ENCODE data around the gene TNFRSF13B.
"Not testable (repeated sequence)": the region's sequence is repeated elsewhere in the genome, so short reads cannot be mapped to it uniquely, and the experiment has no call there.

Gene TNFRSF13B

DNA sequence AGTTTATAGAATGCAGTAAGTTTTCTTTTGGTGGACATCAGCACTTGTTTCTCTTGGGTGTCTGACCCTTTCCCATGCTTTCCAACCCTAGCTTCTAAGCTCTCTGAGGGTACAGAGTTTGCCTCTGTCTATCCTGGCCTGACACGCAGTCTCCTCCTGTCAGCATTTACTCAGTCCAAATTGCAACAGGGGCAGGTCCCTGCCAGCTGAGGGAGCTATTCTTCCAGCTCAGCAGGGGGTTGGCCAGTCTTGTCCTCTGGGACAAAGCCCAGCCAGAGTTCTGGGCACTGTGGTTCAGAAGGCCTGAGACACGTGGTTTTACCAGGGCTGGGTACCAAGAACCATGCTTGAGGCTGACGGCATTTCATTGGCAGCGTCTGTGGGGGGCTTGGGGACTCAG is 38.1 kb upstream of the TNFRSF13B start:
- in situ Hi-C loops (cut with MboI; ENCODE audit: low pct_unique_long_range_greater_than_20kb, low sequenced_read_pairs, unreplicated experiment) = loop anchor here (25.0 kb wide), 1 partner anchor 302 kb away; the partner anchor contains the start of gene NT5M
- DNase-seq (ENCODE audit: low spot score) = not testable (repeated sequence)

- DNase-seq (ENCODE audit: low spot score) = not testable (repeated sequence)
Observed at GRCh38 chr17:17008621-17009397, 36.9 kb upstream of the TNFRSF13B start.

GRCh38 chr17:17007891-17008290 is 36.0 kb upstream of the TNFRSF13B start:
- in situ Hi-C loops (cut with MboI; ENCODE audit: low pct_unique_long_range_greater_than_20kb, low sequenced_read_pairs, unreplicated experiment) = loop anchor here (25.0 kb wide), 1 partner anchor 304 kb away; the partner anchor contains the start of gene NT5M
- not testable (repeated sequence) for DNase-seq (ENCODE audit: low spot score)

More at GRCh38 chr17:17008621-17009397, 36.9 kb upstream of the TNFRSF13B start:
- in situ Hi-C loops (cut with MboI; ENCODE audit: low pct_unique_long_range_greater_than_20kb, low sequenced_read_pairs, unreplicated experiment) = loop anchor here (25.0 kb wide), 1 partner anchor 303 kb away; the partner anchor contains the start of gene NT5M

GRCh38 chr17:17004997-17005614 is 33.2 kb upstream of the TNFRSF13B start:
- in situ Hi-C loops (cut with MboI; ENCODE audit: low pct_unique_long_range_greater_than_20kb, low sequenced_read_pairs, unreplicated experiment) = loop anchor here (25.0 kb wide), 1 partner anchor 307 kb away; the partner anchor contains the start of gene NT5M
- not testable (repeated sequence) for DNase-seq (ENCODE audit: low spot score)

GRCh38 chr17:17004251-17004996 is 32.5 kb upstream of the TNFRSF13B start:
- DNase-seq (ENCODE audit: low spot score) = no peak
- in situ Hi-C loops (cut with MboI; ENCODE audit: low pct_unique_long_range_greater_than_20kb, low sequenced_read_pairs, unreplicated experiment) = loop anchor here (25.0 kb wide), 1 partner anchor 308 kb away; the partner anchor contains the start of gene NT5M
- TF ChIP-seq CTCF (IDR thresholded peaks at IDR 0.05; ENCODE audit: extremely low read depth, insufficient read depth, missing control alignments) = no peak

GRCh38 chr17:17002731-17003715 is 31.1 kb upstream of the TNFRSF13B start:
- DNase-seq (ENCODE audit: low spot score) = not testable (repeated sequence)
- in situ Hi-C loops (cut with MboI; ENCODE audit: low pct_unique_long_range_greater_than_20kb, low sequenced_read_pairs, unreplicated experiment) = loop anchor here (25.0 kb wide), 1 partner anchor 309 kb away; the partner anchor contains the start of gene NT5M

DNA sequence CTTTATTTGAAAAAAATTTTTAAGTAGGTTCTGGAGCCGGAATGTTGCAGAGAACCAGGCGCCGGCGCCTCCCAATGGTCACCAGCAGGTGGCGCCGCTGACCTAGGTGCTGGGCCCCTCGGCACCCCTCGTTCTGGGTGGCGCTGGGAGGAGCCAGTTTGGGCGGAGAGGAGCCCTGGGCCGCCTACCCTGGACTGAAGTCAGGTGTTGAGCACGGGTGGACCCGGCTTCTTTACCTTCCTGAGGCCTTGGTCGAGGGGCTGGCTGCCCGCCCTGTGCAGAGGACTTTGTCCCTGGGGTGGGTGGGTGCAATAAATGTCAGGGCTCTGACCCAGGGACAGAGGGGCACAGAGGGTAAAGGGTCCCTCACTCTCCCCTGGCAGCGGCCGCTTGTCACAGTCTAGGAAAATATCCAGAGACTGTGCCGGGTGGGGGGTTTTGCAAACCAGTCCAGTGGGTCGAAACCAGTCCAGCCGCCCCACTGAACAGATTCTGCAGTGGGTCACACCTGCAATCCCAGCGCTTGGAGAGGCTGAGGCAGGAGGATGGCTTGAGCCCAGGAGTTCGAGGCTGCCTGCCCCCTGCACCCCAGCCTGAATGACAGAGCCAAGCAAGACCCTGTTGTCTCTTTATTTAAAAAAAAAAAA is 30.1 kb upstream of the TNFRSF13B start:
- DNase-seq (ENCODE audit: low spot score) = peak; percentile 90
- in situ Hi-C loops (cut with MboI; ENCODE audit: low pct_unique_long_range_greater_than_20kb, low sequenced_read_pairs, unreplicated experiment) = loop anchor here (25.0 kb wide), 1 partner anchor 310 kb away; the partner anchor contains the start of gene NT5M
- peak; percentile 97 for TF ChIP-seq CTCF (IDR thresholded peaks at IDR 0.05; ENCODE audit: extremely low read depth, insufficient read depth, missing control alignments)

GRCh38 chr17:17001076-17001777 is 29.3 kb upstream of the TNFRSF13B start:
- no peak for DNase-seq (ENCODE audit: low spot score)
- no peak for TF ChIP-seq CTCF (IDR thresholded peaks at IDR 0.05; ENCODE audit: extremely low read depth, insufficient read depth, missing control alignments)
- in situ Hi-C loops (cut with MboI; ENCODE audit: low pct_unique_long_range_greater_than_20kb, low sequenced_read_pairs, unreplicated experiment) = loop anchor here (25.0 kb wide), 1 partner anchor 311 kb away; the partner anchor contains the start of gene NT5M

All from GM13977 (cell line).